ENCODE results near the gene ASAP3. TPM values are rescaled to one million over a fixed set of nuclear protein-coding genes. Genes with fewer than 3 reads are reported as not detected.

Gene ASAP3
- total RNA-seq (2012; rRNA removed) (15.3 and 18.6 TPM in 2 replicates), polyA plus RNA-seq (2012; rRNA removed) (16.9 and 18.8 TPM in 2 replicates), Bru-seq, nascent RNA (percentile 70 among the genes with signal in this experiment), BruChase-seq, experiment 1, labeled RNA remaining after a 6-hour chase (percentile 84 among the genes with signal in this experiment), BruChase-seq, experiment 2, labeled RNA remaining after a 2-hour chase (percentile 81 among the genes with signal in this experiment)
- polyA plus RNA-seq (2012; cell fraction: cytosol; rRNA removed) = 9.3 and 12.4 TPM in 2 replicates
- polyA plus RNA-seq (2012; cell fraction: nucleus; rRNA removed; ENCODE audit: low replicate concordance) = 89.7 and 93.0 TPM in 2 replicates
- long read RNA-seq, full-length matches to known transcripts = 9 of 26 reads
- long read RNA-seq, partial matches to known transcripts = 13 of 26 reads
- long read RNA-seq, other reads (novel, unspliced or antisense) = 4 of 26 reads

DNA sequence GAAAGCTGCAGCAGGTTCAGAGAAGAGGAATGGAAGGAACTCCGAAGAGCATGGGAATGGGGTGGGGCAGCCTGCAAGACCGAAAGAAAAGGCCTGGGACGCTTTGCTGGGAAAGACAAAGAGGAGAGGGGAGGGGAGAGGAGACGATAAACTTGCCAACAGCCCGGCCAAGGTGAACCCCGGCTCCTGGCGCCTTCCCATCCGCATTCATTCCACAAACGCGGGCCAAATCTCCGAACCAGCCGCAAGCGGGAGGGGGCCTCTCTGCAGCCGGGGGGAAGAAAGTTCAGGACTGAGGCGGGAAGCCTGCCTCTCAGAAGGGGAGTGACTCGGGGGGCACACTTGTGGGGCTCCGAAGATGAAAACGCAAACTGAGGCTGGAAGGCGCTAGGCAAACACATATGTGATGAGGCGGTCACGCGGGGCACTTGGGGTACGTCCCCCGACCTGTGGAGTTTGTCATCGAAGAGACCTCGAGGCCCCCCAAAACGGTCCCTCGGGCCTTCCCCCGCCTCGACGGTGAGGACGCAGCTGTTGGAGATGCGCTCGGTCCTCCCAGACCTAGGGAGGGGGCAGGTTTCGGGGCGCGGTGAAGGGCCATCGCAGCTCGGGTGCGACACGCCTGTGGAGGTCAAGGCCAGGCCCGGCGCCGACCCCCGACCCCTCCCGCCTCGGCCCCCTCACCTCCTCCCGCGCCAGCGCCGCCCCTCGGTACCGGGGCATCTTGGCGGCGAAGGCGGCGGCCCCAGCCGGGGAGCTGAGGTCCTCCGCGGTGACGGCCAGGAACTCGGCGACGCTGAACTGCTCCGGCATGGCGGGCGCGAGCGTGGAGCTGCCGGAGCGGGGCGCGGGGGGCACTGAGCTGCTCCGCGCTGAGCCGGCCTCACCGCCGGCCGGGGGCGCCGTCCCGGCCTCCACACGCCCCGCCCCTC is at the start of gene ASAP3:
Gene ASAP3 (minus strand): TSS at position 859 of the 932 bp plus-strand sequence. CDS start 46 bp downstream, at position 813.
- Histone ChIP-seq H2AFZ (replicated peaks; ENCODE audit: low read length, poor library complexity) (peak within 1 kb of the TSS; percentile 99), H4K5ac (ENCODE audit: low read depth, low read length) (peak within 1 kb of the TSS; percentile 91), H3K36me3 (ENCODE audit: control insufficient read depth, insufficient read depth, low read length) (no peaks in the 10 kb centered on the region), H3K79me1 (ENCODE audit: low read depth in 1 of 2, low read length in 2 of 2) (peaks cover 10 to 40% of the 10 kb centered on the region in 2 experiments; a peak in 3 of 4 replicates), H2AK5ac (ENCODE audit: low read depth, low read length) (peak within 1 kb of the TSS; percentile 80; the same call in 1 of the 2 replicates), H3K4me3 (ENCODE audit: insufficient read depth, low read depth, low read length) (peak within 1 kb of the TSS; percentile 84), H3K4me2 (ENCODE audit: low read depth, low read length) (peak within 1 kb of the TSS; percentile 85), H3K23ac (ENCODE audit: low read depth, low read length) (peak within 1 kb of the TSS; percentile 94), H3K27me3 (ENCODE audit: control insufficient read depth, insufficient read depth, low read length) (peaks cover 5% of the 10 kb centered on the region), H3K27ac (ENCODE audit: insufficient read depth, low read length) (peak within 1 kb of the TSS; percentile 99), H2AK9ac (replicated peaks; ENCODE audit: low read depth, low read length, poor library complexity) (peak within 1 kb of the TSS; percentile 70), H2BK120ac (ENCODE audit: low read depth, low read length) (peak within 1 kb of the TSS; percentile 99), H2BK20ac (ENCODE audit: low read depth, low read length) (peak within 1 kb of the TSS; percentile 86), H3K9ac (ENCODE audit: low read depth, low read length) (peak within 1 kb of the TSS; percentile 93), H3K9me1 (ENCODE audit: insufficient read depth, low read length) (peaks cover 13% of the 10 kb centered on the region), H3K4ac (ENCODE audit: low read depth, low read length) (peak within 1 kb of the TSS; percentile 97), H3K14ac (replicated peaks; ENCODE audit: low read depth, low read length) (peak within 1 kb of the TSS; percentile 99), H4K20me1 (ENCODE audit: insufficient read depth, low read length) (peaks cover 4% of the 10 kb centered on the region; the same call in 1 of the 2 replicates), H4K8ac (ENCODE audit: low read depth in 2 of 2, low read length in 2 of 2) (peak within 1 kb of the TSS in 1 of 2 experiments; percentile 96; a peak in 3 of 4 replicates), H3K18ac (ENCODE audit: low read depth, low read length) (peak within 1 kb of the TSS; percentile 98), H2BK5ac (ENCODE audit: low read depth, low read length, poor library complexity, severe bottlenecking) (peak within 1 kb of the TSS; percentile 92), H3K9me3 (ENCODE audit: control insufficient read depth, insufficient read depth, low read length) (no peaks in the 10 kb centered on the region), H2BK15ac (ENCODE audit: low read depth, low read length) (peak within 1 kb of the TSS; percentile 97; the same call in 1 of the 3 replicates), H4K91ac (ENCODE audit: insufficient read depth, low read depth, low read length) (peak within 1 kb of the TSS; percentile 93), H3K56ac (ENCODE audit: extremely low read depth, insufficient read depth, low read length) (peak within 1 kb of the TSS; percentile 87; the same call in 1 of the 2 replicates), H3K4me1 (ENCODE audit: control insufficient read depth, insufficient read depth, low read length) (peaks cover 10% of the 10 kb centered on the region; the same call in 1 of the 2 replicates)
- in situ Hi-C loops (cut with MboI; ENCODE audit: low sequenced_read_pairs) (no loop called here), dilution Hi-C loops (cut with HindIII; ENCODE audit: low sequenced_read_pairs, unreplicated experiment) (no loop called here), intact Hi-C loops (cut with micrococcal nuclease) (loop anchor here (1.0 to 5.0 kb wide), 2 partner anchors 72 to 141 kb away; partner anchors contain the start of gene HNRNPR)
- DNase-seq (peak; percentile 41), ATAC-seq (ENCODE audit: low read depth) (peak; percentile 1; the same call in 1 of the 2 replicates)
- CTCF ChIA-PET = interaction anchor here (0.6 to 2.6 kb wide), 5 partner anchors 13 to 61 kb away, joined by 3 to 9 read pairs (median 5); no protein-coding TSS in a partner anchor
- POLR2A ChIA-PET (ENCODE audit: unreplicated experiment) = no interaction called here
- no TSS peak for BruUV-seq (replicated peaks)
- 1% methylated on average over 35 of the region's 84 CpGs; no CpG with 5 or more reads in 1 of the 2 experiments for WGBS, 2 experiments (ENCODE audit: extremely low coverage in 2 of 2, insufficient read length in 1 of 2)
- TF ChIP-seq, protein P1, sequence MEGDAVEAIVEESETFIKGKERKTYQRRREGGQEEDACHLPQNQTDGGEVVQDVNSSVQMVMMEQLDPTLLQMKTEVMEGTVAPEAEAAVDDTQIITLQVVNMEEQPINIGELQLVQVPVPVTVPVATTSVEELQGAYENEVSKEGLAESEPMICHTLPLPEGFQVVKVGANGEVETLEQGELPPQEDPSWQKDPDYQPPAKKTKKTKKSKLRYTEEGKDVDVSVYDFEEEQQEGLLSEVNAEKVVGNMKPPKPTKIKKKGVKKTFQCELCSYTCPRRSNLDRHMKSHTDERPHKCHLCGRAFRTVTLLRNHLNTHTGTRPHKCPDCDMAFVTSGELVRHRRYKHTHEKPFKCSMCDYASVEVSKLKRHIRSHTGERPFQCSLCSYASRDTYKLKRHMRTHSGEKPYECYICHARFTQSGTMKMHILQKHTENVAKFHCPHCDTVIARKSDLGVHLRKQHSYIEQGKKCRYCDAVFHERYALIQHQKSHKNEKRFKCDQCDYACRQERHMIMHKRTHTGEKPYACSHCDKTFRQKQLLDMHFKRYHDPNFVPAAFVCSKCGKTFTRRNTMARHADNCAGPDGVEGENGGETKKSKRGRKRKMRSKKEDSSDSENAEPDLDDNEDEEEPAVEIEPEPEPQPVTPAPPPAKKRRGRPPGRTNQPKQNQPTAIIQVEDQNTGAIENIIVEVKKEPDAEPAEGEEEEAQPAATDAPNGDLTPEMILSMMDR (conservative IDR thresholded peaks at IDR 0.05; ENCODE audit: low read depth, low read length) = peak; percentile 26; the same call in 1 of the 2 replicates
- TF ChIP-seq RFX5 (IDR thresholded peaks at IDR 0.05; ENCODE audit: low read depth, low read length) = no peak
- TF ChIP-seq MAFK (IDR thresholded peaks at IDR 0.05; ENCODE audit: low read depth, low read length) = no peak
- TF ChIP-seq CEBPB (IDR thresholded peaks at IDR 0.05; ENCODE audit: low read depth, low read length) = no peak
- no peak for TF ChIP-seq BHLHE40 (IDR thresholded peaks at IDR 0.05; ENCODE audit: low read depth, low read length)
- TF ChIP-seq, protein P2, sequence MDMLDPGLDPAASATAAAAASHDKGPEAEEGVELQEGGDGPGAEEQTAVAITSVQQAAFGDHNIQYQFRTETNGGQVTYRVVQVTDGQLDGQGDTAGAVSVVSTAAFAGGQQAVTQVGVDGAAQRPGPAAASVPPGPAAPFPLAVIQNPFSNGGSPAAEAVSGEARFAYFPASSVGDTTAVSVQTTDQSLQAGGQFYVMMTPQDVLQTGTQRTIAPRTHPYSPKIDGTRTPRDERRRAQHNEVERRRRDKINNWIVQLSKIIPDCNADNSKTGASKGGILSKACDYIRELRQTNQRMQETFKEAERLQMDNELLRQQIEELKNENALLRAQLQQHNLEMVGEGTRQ (IDR thresholded peaks at IDR 0.05; ENCODE audit: low read depth, low read length) = no peak
- no peak for TF ChIP-seq RCOR1 (IDR thresholded peaks at IDR 0.05; ENCODE audit: insufficient replicate concordance, low read length)
- peak; percentile 18; the same call in 1 of the 2 replicates for TF ChIP-seq MAZ (IDR thresholded peaks at IDR 0.05; ENCODE audit: borderline replicate concordance, low read depth, low read length)
- no peak for TF ChIP-seq SMC3 (IDR thresholded peaks at IDR 0.05; ENCODE audit: low read depth, low read length)
- no peak for TF ChIP-seq CHD1 (IDR thresholded peaks at IDR 0.05; ENCODE audit: low read depth, low read length)
- no peak for TF ChIP-seq FOS (IDR thresholded peaks at IDR 0.05; ENCODE audit: low read depth, low read length)
- TF ChIP-seq RAD21 (IDR thresholded peaks at IDR 0.05; ENCODE audit: low read length) = 0 out of 2 replicates have a peak, but pooled peaks have one; percentile 4
